Activated CD4-positive, CD25-positive, alpha-beta regulatory T cell treated with anti-CD3 and anti-CD28 coated beads, Interleukin-2, amount 50 U/mL, for 72 hours (primary cell): ENCODE measurements around the gene TNFRSF1A.
A peak's percentile ranks its signal among the peaks of the same experiment; 100 is the strongest.

Source experiments
- DNase-seq: peaks from one replicate; pipeline ENCODE4 v3.0.0; 2021

The TNFRSF1A gene

GRCh38 chr12:6336079-6336888, 5.6 kb downstream of the TNFRSF1A start:
- peak; percentile 47 for DNase-seq

- DNase-seq: peak; percentile 78
Observed at GRCh38 chr12:6335451-6336078, 6.3 kb downstream of the TNFRSF1A start.

- no peak for DNase-seq
Observed at GRCh38 chr12:6334940-6335450, 6.9 kb downstream of the TNFRSF1A start.

- no peak for DNase-seq
Observed at GRCh38 chr12:6334359-6334758, 7.5 kb downstream of the TNFRSF1A start.

- DNase-seq: no peak
Observed at GRCh38 chr12:6333566-6333965, 8.3 kb downstream of the TNFRSF1A start.

- DNase-seq: no peak
Observed at GRCh38 chr12:6333029-6333428, 8.8 kb downstream of the TNFRSF1A start.

- DNase-seq: no peak
Observed at GRCh38 chr12:6332459-6332858, 9.4 kb downstream of the TNFRSF1A start.

- no peak for DNase-seq
Observed at GRCh38 chr12:6330999-6331714, 10.7 kb downstream of the TNFRSF1A start.

GRCh38 chr12:6330192-6330591, 11.7 kb downstream of the TNFRSF1A start:
- no peak for DNase-seq

- DNase-seq: no peak
Observed at GRCh38 chr12:6329703-6330064, 12.2 kb downstream of the TNFRSF1A start.

- DNase-seq: no peak
Observed at GRCh38 chr12:6328945-6329702, 12.8 kb downstream of the TNFRSF1A start.

- no peak for DNase-seq
Observed at GRCh38 chr12:6328045-6328779, 13.7 kb downstream of the TNFRSF1A start.

GRCh38 chr12:6327229-6328041, 14.4 kb downstream of the TNFRSF1A start:
- DNase-seq: no peak

GRCh38 chr12:6326316-6327228, 15.3 kb downstream of the TNFRSF1A start:
- DNase-seq: no peak

GRCh38 chr12:6324936-6325750, 16.7 kb downstream of the TNFRSF1A start:
- no peak for DNase-seq

GRCh38 chr12:6323995-6324711, 17.7 kb downstream of the TNFRSF1A start:
- no peak for DNase-seq

GRCh38 chr12:6323340-6323994, 18.4 kb downstream of the TNFRSF1A start:
- DNase-seq: no peak

- DNase-seq: no peak
Observed at GRCh38 chr12:6322969-6323339, 18.9 kb downstream of the TNFRSF1A start.
